C1 segment of cervical spinal cord (tissue), 14 donors: ENCODE measurements around the gene ZBTB42.
"Not testable (repeated sequence)": the region's sequence is repeated elsewhere in the genome, so short reads cannot be mapped to it uniquely, and the experiment has no call there.

Experiments used
- DNase-seq, 14 donors: peaks; one replicate each; lab custom pipeline; 2025; lab: John Stamatoyannopoulos, UW

The ZBTB42 gene

DNA sequence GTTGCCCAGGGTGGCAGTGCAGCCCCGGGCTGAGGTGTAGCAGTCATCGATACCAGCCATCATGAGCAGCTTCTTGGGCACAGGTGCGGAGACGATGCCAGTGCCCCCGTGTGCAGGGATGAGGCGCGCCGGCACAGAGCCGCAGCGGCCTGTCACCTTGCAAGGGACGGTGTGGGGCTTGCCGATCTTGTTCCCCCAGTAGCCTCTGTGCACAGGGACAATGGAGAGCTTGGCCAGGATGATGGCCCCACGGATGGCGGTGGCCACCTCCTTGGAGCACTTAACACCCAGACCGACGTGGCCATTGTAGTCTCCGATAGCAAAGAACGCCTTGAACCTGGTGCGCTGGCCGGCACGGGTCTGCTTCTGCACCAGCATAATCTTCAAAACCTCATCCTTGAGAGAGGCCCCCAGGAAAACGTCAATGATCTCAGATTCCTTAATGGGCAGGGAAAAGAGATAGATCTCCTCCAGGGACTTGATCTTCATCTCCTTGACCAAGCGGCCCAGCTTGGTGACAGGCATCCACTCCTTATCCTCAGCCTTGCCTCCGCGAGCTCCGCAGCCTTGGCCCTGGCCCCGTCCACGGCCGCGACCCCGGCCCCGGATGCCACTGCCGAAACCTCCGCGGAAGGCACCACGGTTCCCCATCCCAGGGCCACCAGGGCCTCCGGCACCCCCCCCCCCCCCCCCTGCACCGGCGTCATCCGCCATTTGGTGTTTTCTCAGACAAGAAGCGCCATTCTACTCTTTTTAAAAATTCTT lies 35.5 kb downstream of the ZBTB42 start:
- DNase-seq, result not testable (repeated sequence)

GRCh38 chr14:104841730-104842129 lies 40.8 kb downstream of the ZBTB42 start:
- no peak for DNase-seq

DNA sequence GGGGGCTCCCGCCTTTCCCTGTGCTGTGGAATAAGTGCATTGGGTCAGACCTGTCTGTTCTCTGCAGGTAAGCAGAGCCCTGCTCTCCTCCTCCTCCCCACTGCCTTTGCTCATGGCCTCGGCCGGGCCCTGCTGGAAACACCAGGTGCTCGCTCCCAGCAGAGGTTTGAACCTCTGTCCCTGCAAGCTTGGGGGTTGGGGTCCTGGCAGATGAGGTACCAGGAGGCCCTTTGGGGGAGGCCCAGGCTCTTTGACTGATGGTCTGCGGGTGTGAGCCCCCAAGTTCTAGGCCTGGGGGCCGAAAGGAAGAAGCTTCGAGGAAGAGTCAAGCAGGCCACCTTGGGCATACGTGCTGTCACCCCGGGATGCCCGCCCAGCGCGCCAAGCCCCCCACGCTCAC lies 42.1 kb downstream of the ZBTB42 start:
- DNase-seq, result no peak

DNA sequence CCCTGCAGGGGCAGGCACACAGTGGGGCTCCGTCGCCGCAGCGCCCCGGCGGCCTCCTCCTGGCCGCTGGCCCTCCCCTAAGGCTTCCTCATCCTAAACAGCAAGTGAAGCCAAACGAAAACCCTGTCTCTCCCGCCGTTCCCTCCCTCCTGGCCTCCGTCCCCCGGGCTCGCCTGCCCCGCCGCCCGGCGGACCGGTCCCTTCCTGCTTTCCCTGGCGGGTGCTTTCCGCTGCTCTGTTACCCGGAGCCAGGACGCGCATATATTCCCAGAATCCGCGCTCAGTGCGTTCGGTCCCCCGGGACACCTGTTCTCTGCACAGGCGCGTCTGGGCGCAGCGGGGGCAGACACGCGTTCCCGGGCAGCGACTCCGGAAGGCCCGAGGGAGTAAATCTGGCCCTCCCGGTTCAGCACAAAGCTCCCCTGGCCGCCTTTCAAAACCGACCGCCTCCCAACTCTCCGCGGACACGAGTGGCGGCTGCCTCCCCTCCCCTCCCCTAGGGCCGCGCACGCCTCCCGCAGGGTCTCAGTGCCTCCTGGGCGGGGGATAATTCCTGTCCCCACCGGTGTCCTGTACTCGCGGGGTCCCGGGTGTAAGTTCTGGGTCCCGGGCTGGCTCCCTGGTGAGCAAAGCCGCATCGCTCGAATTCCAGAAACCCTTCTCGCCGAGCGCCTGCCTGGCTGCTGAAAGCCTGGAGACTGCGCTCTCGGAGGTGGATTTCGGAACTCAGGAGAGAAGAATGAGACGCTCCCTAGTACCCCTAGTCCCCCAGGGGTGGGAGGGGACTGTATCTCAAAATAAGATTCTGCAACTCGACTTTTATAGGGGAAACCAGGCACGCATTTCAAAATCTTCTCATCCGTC lies 42.8 kb downstream of the ZBTB42 start:
- DNase-seq, result no peak

- peak in 1 of 14 donors; percentile 47 for DNase-seq
Observed at GRCh38 chr14:104844306-104845032, 43.6 kb downstream of the ZBTB42 start.

GRCh38 chr14:104845033-104845666 lies 44.2 kb downstream of the ZBTB42 start:
- no peak for DNase-seq

DNA sequence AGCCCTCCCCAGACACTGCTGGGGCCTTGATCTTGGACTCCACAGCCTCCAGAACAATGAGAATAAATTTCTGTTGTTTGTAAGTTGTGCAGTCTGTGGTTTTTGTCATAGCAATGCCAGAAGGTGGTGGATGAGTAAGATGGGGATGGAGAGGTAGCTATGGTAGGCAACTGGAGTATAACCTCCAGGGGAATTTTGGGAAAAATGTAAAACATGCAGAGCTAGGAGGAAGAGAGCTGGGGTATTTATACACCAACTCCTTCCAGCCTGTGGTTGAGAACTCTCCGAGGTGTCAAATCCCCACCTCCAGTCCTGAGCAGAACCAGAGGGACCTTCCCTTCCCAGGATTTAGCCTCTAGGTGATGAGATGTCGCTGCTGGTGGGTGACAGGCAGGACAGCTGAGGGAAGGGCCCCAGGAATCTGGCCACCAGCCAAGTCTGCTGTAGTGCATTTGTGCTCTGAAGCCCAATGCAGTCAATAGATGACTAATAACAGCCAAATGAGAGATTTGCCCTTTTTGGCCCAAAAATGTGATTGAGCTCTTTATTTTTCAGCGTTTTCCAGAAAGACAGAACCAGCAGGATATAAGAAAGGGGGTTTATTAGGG lies 45.0 kb downstream of the ZBTB42 start:
- no peak for DNase-seq

GRCh38 chr14:104852280-104852663 lies 51.4 kb downstream of the ZBTB42 start:
- no peak for DNase-seq
